Choroid plexus epithelial cell (primary cell): ENCODE data around the gene CNTRL.

Experiments
- DNase-seq: peaks from one replicate; pipeline ENCODE4 v3.0.0-alpha.2; 2010; ENCODE audit warnings: low read depth
- H3K4me3 ChIP-seq: 2 replicates; pipeline ENCODE4 v1.5.1; 2011; ENCODE audit warnings: low read depth, mild to moderate bottlenecking, control low read depth, low read length, moderate library complexity
- CTCF ChIP-seq: conservative IDR thresholded peaks from 2 replicates; pipeline ENCODE4 v1.5.1; 2011; ENCODE audit warnings: low read depth, mild to moderate bottlenecking, control low read depth, inconsistent platforms, low read length, moderate library complexity

CNTRL gene

GRCh38 chr9:121057821-121058220, 16.9 kb upstream of the CNTRL start:
- H3K4me3 ChIP-seq: no peak overlapping the region
- TF ChIP-seq CTCF: no peak
- no peak for DNase-seq

DNA sequence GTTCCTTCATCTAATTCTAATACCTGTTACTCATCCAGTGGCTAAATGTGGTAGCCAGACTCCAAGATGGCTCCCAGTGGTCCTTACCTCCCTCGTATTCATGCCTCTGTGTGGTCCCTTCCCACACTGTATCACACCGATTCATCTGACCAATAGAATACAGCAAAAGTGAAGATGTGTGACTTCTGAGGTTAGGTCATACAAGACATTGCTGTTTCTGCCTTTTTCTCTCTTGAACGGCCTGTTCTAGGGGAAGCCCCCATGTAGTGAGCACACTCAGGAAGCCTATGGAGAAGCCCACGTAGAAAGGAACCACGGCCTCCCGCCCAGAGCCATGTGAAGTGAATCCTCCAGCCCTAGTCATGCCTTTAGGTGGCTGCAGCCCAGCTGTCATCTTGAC, 15.2 kb upstream of the CNTRL start:
- TF ChIP-seq CTCF: no peak
- no peak overlapping the region for H3K4me3 ChIP-seq
- no peak for DNase-seq

GRCh38 chr9:121059998-121060636, 14.6 kb upstream of the CNTRL start:
- TF ChIP-seq CTCF: peak; percentile 84
- peak; percentile 87 for DNase-seq
- no peak overlapping the region for H3K4me3 ChIP-seq

DNA sequence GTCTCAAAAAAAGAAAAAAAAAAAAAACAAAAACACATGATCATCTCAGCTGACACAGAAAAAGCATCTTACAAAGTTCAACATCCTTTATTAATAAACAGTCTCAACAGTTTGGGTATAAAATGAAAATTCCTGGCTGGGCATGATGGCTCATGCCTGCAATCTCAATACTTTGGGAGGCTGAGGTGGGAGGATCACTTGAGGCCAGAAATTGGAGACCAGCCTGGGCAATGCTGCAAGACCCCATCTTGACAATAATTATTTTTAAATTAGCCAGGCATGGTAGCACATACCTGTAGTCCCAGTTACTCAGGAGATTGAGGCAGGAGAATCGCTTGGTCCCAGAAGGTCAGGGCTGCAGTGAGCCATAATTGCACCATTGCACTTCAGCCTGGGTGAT, 7.9 kb upstream of the CNTRL start:
- DNase-seq: no peak
- no peak for TF ChIP-seq CTCF
- H3K4me3 ChIP-seq: no peak overlapping the region

- H3K4me3 ChIP-seq: no peak overlapping the region
- no peak for TF ChIP-seq CTCF
- DNase-seq: no peak
Observed at GRCh38 chr9:121067640-121068039, 7.1 kb upstream of the CNTRL start.

GRCh38 chr9:121069396-121069795, 5.4 kb upstream of the CNTRL start:
- H3K4me3 ChIP-seq: no peak overlapping the region
- no peak for TF ChIP-seq CTCF
- no peak for DNase-seq

GRCh38 chr9:121071370-121071755, 3.4 kb upstream of the CNTRL start:
- no peak for TF ChIP-seq CTCF
- no peak for DNase-seq
- peak overlapping the region; percentile 48 for H3K4me3 ChIP-seq
